GM10847 (cell line): Measurements from ENCODE around the gene NCBP2L.

ENCODE experiments used
- POLR2A ChIP-seq: IDR thresholded peaks from 2 replicates; pipeline ENCODE4 v1.6.1; 2011; ENCODE audit not compliant: insufficient read length; ENCODE audit errors: extremely low read depth

NCBP2L gene

DNA sequence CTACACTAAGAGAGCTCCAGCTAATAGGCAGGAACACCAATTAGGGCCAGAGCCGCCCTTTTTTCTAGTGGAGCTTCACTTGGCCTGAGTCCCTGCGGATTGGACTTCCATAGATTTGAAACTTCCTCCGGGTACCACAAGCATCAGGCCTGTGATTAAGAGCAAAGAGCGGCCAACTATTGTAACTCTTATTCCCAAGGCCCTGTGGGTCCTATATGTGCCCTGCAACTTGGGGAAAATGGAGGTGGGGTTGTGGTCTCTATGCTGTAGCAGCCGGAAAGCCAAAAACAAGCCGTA lies at the start of gene NCBP2L:
Gene NCBP2L (plus strand): TSS at position 198 of the 297 bp plus-strand sequence. CDS start 16,488 bp downstream, outside the sequence.
- no peak for TF ChIP-seq POLR2A

GRCh38 chrX:107728371-107729099 lies 49.0 kb upstream of the NCBP2L start:
- no peak for TF ChIP-seq POLR2A

DNA sequence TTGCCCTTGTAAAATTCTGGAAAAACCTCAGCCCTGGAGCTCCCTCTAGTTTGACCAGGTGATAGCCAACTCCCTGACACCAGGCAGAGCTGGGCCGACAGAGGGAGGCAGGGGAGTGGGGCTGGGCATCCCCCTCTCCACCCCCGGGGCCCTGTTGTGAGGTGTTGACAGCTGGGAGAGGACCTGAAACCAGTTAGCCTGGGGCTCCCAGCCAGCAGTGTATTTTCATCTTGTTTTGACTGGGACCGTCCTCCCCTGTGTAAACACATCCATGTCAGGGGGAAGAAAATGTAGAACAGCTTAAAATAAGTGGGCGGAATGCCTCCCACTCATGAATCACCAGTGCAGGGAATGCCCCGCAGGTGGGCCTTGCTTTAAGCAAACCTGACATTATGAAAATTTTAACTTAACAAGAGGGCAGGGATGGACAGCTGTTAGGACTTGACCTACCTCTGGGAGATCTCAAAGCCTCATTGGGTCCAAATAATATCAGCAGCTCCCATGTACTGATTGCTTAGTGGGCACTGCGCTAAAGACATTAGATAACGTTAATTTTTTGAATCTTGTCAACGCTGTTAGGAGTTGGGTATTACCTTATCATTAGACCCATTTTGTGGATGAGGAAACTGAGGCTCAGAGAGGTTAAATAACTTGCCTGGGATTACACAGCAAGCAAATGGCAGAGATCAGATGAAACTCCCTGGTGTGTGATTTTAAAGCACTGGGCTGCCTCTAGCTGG lies 47.8 kb upstream of the NCBP2L start:
- no peak for TF ChIP-seq POLR2A

DNA sequence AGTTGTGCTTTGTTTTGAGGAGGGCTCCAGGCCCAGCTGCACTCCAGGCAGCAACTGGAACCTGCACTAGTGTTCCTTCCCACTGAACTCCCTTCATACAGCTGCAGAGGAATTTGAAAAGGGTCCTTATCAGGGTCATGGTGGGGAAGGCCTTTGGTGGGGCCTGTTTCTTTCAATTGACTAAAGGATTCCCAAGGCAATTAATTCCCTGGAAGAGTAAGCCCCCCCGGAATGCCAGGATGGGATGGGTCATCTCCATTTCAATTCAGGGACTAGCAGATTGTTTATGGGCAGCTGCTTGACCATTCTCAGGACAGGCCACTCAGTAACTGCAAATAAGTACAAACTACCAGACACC lies 47.3 kb upstream of the NCBP2L start:
- no peak for TF ChIP-seq POLR2A

- TF ChIP-seq POLR2A = no peak
Measured at GRCh38 chrX:107730991-107731766, 46.4 kb upstream of the NCBP2L start.

DNA sequence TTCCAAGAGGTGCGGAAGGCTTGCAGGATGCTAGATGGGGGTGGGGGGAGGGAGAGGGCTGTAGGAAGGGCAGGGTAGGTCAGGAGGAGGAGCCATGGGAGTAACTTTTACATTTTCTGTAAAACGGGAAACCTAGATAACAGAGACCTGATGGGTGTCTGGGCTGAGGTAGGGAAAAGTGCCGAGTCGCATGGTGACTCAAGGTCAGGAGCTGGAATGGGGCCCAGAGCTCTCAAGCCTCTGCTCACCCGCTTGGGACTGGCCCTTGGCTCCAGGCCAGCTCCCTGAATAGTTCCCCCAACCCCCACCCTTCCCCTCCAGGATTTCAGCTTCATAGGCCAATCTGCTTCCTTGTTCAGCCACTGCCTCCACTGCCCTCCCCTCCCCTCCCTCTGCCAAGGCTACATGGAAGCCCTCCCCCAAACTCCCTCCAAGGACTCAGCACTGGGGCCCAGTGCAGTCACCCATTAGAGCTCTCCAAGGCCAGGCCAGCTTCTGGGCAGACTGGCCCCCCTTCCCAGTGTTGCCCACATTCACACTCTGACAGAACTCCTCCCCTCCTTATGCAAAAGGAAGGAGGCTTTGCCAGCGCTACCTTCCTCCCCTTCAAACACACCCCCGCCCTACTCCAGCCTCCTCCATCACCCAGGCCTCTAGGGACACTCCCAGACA lies 45.6 kb upstream of the NCBP2L start:
- TF ChIP-seq POLR2A = no peak

DNA sequence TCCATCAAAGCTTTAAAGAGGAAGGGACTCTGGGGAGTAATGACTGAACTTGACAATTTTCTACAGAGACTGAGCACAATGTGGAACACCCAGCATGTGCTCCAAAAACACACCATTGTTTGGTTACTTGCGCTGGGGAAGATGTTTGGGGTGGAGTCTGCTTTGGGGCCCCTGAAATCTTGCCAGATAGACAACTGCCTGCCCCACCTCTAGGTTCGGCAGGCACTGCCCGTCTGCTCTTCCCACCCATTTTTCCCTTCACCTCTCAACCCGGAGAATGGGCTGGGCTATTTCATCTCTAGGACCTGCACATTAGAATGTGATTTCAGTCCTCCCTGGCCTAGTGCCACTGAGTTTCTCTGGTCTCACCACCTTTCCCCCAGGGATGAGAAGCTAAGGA lies 43.8 kb upstream of the NCBP2L start:
- TF ChIP-seq POLR2A = no peak

DNA sequence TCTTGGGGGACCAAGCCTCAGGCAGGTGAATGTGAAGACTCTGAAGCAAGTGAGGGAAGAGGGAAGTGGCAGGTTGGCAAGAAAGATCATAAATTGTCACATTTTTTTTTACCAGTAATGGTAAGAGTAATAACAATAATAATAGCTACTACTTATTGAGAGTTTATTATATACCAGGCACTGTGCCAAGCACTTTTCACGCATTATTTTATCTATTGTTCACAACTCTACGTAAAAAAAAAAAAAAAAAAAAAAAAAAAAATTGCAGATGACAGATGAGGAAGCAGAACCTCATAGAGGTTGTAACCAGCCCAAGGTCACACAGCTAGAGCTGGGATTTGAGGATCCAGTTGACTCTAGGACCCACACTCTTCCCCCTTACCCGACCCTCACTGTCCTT lies 42.9 kb upstream of the NCBP2L start:
- TF ChIP-seq POLR2A = no peak

GRCh38 chrX:107736781-107737531 lies 40.6 kb upstream of the NCBP2L start:
- TF ChIP-seq POLR2A = no peak

DNA sequence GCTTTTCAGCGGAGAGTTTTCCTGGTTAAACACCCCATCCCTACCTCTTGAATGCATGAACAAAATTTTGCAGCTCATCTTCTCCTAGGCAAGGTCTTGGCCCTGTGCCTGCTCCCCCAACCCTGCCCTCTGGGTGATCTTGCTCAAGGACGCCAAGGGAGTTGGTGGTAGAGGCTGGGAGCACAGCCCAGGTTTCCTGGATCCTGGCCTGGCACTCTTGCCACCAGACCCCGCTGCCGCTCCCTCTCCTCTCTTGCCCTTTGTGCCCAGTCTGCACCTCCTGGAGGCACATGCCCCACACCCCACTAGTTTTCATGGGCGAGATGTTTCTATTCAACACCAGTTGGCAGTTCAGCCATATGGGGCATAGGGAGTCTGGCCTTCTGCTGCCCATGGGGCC lies 39.3 kb upstream of the NCBP2L start:
- TF ChIP-seq POLR2A = no peak

GRCh38 chrX:107738768-107739167 lies 38.8 kb upstream of the NCBP2L start:
- TF ChIP-seq POLR2A = no peak

DNA sequence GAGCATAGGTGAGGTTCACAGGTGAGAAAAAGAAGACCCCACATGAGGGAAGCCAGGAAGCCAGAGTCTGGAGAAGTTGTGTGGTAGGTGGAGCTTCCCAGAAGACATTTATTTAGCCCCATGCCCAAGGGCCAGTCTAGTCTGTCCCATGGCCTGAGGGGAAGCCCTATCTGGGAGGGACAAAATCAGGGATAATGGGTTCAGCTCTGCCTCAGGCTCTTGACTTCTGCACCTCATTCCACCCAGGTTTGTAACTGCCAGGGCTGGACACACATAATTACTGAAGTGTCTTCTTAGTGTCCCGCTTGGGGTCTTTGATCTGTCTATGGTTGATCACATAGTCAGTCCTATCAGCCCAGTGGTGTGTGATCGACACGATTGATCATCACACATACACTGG lies 38.0 kb upstream of the NCBP2L start:
- no peak for TF ChIP-seq POLR2A

DNA sequence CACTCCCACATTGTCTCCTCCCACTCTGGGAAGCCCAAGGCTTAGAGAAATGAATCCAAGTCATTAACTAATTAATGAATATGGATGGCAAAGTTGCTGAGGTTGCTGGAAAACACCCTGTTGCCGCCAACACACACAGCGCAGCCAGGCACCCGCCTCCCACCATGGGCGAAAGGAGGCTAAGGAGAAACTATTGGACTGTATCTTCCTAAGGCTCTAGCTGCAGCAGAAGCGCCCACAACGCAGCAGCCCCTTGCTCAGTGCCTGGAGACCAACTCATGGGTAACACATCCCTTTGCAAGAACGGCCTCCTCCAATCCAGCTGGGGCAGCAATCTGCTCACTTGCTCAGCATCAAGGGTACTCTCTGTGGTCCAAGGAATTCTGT lies 36.1 kb upstream of the NCBP2L start:
- TF ChIP-seq POLR2A = no peak

DNA sequence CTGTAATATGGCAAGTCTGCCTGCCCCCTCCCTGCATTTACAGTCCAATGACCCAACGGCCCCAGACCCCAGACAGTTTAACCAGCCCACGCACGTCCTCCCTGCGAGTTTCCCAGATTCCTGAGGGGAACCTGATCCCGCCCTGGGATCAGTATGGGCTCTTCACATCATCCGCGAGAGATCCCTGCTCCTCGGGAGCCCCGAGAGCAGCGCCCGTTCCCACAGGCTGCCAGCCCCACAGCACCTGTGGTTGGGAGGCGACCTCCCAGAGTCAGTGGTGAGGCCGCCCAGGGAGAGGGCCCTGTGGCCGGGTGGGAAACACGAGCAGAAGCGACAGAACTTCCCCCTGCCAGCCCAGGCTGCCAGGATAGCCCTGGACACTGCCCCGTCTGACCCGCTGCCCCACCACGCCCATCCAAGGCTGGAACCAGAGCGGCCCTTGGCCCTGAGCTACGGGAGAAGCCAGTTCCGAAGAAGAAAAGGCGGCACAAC lies 34.8 kb upstream of the NCBP2L start:
- TF ChIP-seq POLR2A = no peak

DNA sequence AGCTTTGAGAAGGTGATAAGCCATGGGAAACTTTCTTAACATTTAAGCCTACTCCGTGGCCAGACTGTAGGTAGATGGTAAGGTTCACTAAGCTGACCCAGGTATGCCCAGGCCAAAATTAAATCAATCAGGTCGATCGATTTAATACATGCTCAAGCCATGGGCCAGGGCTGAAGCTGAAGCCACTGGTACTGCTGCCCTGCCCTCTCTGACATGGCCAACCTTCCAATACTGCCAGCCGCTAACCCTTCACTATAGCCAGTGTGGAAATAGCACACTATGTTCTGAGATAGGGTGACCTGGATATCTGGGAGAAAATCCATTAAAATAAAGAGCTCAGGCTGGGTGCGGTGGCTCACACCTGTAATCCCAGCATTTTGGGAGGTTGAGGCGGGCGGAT lies 33.5 kb upstream of the NCBP2L start:
- TF ChIP-seq POLR2A = no peak
